ENCODE measurements around the gene ESPNL. TPM values are rescaled to one million over a fixed set of nuclear protein-coding genes. Genes with fewer than 3 reads are reported as not detected.

ESPNL gene, protein sequence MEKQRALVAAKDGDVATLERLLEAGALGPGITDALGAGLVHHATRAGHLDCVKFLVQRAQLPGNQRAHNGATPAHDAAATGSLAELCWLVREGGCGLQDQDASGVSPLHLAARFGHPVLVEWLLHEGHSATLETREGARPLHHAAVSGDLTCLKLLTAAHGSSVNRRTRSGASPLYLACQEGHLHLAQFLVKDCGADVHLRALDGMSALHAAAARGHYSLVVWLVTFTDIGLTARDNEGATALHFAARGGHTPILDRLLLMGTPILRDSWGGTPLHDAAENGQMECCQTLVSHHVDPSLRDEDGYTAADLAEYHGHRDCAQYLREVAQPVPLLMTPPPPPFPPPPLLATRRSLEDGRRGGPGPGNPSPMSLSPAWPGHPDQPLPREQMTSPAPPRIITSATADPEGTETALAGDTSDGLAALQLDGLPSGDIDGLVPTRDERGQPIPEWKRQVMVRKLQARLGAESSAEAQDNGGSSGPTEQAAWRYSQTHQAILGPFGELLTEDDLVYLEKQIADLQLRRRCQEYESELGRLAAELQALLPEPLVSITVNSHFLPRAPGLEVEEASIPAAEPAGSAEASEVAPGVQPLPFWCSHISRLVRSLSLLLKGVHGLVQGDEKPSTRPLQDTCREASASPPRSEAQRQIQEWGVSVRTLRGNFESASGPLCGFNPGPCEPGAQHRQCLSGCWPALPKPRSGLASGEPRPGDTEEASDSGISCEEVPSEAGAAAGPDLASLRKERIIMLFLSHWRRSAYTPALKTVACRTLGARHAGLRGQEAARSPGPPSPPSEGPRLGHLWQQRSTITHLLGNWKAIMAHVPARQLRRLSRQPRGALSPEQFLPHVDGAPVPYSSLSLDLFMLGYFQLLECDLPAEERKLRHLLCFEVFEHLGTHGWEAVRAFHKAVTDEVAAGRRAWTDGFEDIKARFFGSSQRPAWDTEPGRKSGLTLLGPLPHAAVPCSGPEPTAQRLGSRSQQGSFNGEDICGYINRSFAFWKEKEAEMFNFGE
- polyA plus RNA-seq (2013, experiment 1 of 2), result 0.19 TPM
- 0.32 TPM for polyA plus RNA-seq (2013, experiment 2 of 2)

DNA sequence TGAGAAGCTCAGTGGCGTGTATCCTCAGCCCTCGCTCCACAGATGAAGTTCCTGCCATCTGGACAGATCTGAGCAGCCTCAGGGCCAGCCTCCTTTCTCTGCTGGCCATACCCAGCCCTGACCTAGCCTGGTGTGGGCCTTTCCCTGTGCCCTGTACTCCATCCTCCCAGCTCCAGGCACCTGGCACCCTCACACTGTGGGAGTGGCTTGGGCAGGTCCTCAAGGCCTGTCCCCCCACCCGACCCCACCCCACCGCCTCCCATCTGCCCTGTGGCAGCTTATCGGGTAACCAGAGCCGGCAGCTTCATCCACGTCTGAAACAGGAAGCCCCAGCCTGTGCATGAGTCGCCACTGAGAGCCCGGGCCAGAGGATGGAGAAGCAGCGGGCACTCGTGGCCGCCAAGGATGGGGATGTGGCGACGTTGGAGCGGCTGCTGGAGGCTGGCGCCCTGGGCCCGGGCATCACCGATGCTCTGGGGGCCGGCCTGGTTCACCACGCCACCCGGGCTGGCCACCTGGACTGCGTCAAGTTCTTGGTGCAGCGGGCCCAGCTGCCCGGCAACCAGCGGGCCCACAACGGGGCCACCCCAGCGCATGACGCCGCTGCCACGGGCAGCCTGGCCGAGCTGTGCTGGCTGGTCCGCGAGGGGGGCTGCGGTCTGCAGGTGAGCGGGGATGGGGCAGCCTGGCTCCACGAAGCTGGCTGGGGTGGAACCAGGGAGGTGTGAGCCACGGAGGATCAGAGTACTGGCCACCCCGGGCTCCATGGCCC, at the start of gene ESPNL:
ESPNL (plus strand) TSS at position 292 of the 772 bp plus-strand sequence; CDS start at position 372, 80 bp downstream.
- H3K9me3 ChIP-seq (ENCODE audit: control insufficient read depth, low read length), result no peaks in the 10 kb centered on the region
- H3K36me3 ChIP-seq (ENCODE audit: control insufficient read depth in 1 of 2, insufficient read depth in 2 of 2, low read depth in 1 of 2, low read length in 2 of 2), result peaks cover 2 to 8% of the 10 kb centered on the region in 2 experiments
- peaks cover 6 to 11% of the 10 kb centered on the region in 2 experiments for H3K27me3 ChIP-seq (ENCODE audit: control insufficient read depth in 1 of 2, insufficient read depth in 1 of 2, low read length in 2 of 2)
- H3K4me1 ChIP-seq (ENCODE audit: control insufficient read depth, insufficient read depth, low read depth, low read length), result peaks cover 45% of the 10 kb centered on the region
- H3K14ac ChIP-seq (ENCODE audit: low read length in 2 of 2), result no peak within 1 kb of the TSS
- no peak for DNase-seq
- H2BK12ac ChIP-seq (ENCODE audit: low read length in 2 of 2), result no peak within 1 kb of the TSS
- no peak within 1 kb of the TSS for H3K27ac ChIP-seq (ENCODE audit: low read length, poor library complexity, severe bottlenecking)
- H2BK5ac ChIP-seq (ENCODE audit: low read depth, low read length, poor library complexity, severe bottlenecking), result no peak within 1 kb of the TSS
- no peaks in the 10 kb centered on the region for H3K79me1 ChIP-seq (replicated peaks; ENCODE audit: low read length, poor library complexity, severe bottlenecking)
- H3K4me2 ChIP-seq (ENCODE audit: low read length, poor library complexity, severe bottlenecking), result peak within 1 kb of the TSS; percentile 20
- H2BK120ac ChIP-seq (ENCODE audit: low read depth, low read length), result no peak within 1 kb of the TSS
- no peak within 1 kb of the TSS for H3K18ac ChIP-seq (ENCODE audit: low read depth in 1 of 2, low read length in 2 of 2)
- no peak within 1 kb of the TSS for H3K4me3 ChIP-seq (ENCODE audit: insufficient read depth in 1 of 2, low read depth in 1 of 2, low read length in 2 of 2)
- WGBS, result 86% methylated on average over 38 of the region's 38 CpGs
- no peak within 1 kb of the TSS for H3K4ac ChIP-seq (ENCODE audit: low read depth in 1 of 2, low read length in 2 of 2)
- no peak within 1 kb of the TSS for H4K8ac ChIP-seq (ENCODE audit: low read length)
- H3K9ac ChIP-seq (ENCODE audit: low read length), result no peak within 1 kb of the TSS
- H2BK15ac ChIP-seq (ENCODE audit: low read depth, poor library complexity, severe bottlenecking), result no peak within 1 kb of the TSS
- no peak within 1 kb of the TSS for H2AFZ ChIP-seq (ENCODE audit: low read depth, low read length)
- no peak within 1 kb of the TSS for H2AK5ac ChIP-seq (ENCODE audit: low read length, severe bottlenecking)
- H4K91ac ChIP-seq (ENCODE audit: low read length), result no peak within 1 kb of the TSS
- no peak within 1 kb of the TSS for H3K23ac ChIP-seq (ENCODE audit: low read length in 2 of 2)

GRCh38 chr2:238053191-238053776, 46.9 kb upstream of the ESPNL start:
- Histone ChIP-seq H3K36me3 (ENCODE audit: control insufficient read depth in 1 of 2, insufficient read depth in 2 of 2, low read depth in 1 of 2, low read length in 2 of 2) (no peaks in the 10 kb centered on the region), H2BK120ac (ENCODE audit: low read depth, low read length) (no peak overlapping the region), H3K4me2 (ENCODE audit: low read length, poor library complexity, severe bottlenecking) (no peak overlapping the region), H4K8ac (ENCODE audit: low read length) (no peak overlapping the region), H3K18ac (ENCODE audit: low read depth in 1 of 2, low read length in 2 of 2) (no peak overlapping the region), H3K27ac (ENCODE audit: low read length, poor library complexity, severe bottlenecking) (no peak overlapping the region), H3K4me1 (ENCODE audit: control insufficient read depth, insufficient read depth, low read depth, low read length) (no peaks in the 10 kb centered on the region), H2BK15ac (ENCODE audit: low read depth, poor library complexity, severe bottlenecking) (no peak overlapping the region), H2BK12ac (ENCODE audit: low read length in 2 of 2) (no peak overlapping the region), H3K79me1 (replicated peaks; ENCODE audit: low read length, poor library complexity, severe bottlenecking) (no peaks in the 10 kb centered on the region), H3K9me3 (ENCODE audit: control insufficient read depth, low read length) (no peaks in the 10 kb centered on the region), H3K4ac (ENCODE audit: low read depth in 1 of 2, low read length in 2 of 2) (no peak overlapping the region), H3K27me3 (ENCODE audit: control insufficient read depth in 1 of 2, insufficient read depth in 1 of 2, low read length in 2 of 2) (peaks cover 0 to 2% of the 10 kb centered on the region in 2 experiments), H3K4me3 (ENCODE audit: insufficient read depth in 1 of 2, low read depth in 1 of 2, low read length in 2 of 2) (no peak overlapping the region), H3K14ac (ENCODE audit: low read length in 2 of 2) (no peak overlapping the region), H2AK5ac (ENCODE audit: low read length, severe bottlenecking) (no peak overlapping the region), H2BK5ac (ENCODE audit: low read depth, low read length, poor library complexity, severe bottlenecking) (no peak overlapping the region), H3K23ac (ENCODE audit: low read length in 2 of 2) (no peak overlapping the region), H3K9ac (ENCODE audit: low read length) (no peak overlapping the region), H4K91ac (ENCODE audit: low read length) (no peak overlapping the region), H2AFZ (ENCODE audit: low read depth, low read length) (no peak overlapping the region)
- DNase-seq, result peak; percentile 15
- 93% methylated on average over 2 of the region's 2 CpGs for WGBS

- Histone ChIP-seq H3K9me3 (ENCODE audit: control insufficient read depth, low read length) (no peaks in the 10 kb centered on the region), H3K4me2 (ENCODE audit: low read length, poor library complexity, severe bottlenecking) (no peak overlapping the region), H3K9ac (ENCODE audit: low read length) (no peak overlapping the region), H3K4ac (ENCODE audit: low read depth in 1 of 2, low read length in 2 of 2) (no peak overlapping the region), H2AFZ (ENCODE audit: low read depth, low read length) (no peak overlapping the region), H2BK12ac (ENCODE audit: low read length in 2 of 2) (no peak overlapping the region), H3K4me3 (ENCODE audit: insufficient read depth in 1 of 2, low read depth in 1 of 2, low read length in 2 of 2) (no peak overlapping the region), H2BK120ac (ENCODE audit: low read depth, low read length) (no peak overlapping the region), H4K8ac (ENCODE audit: low read length) (no peak overlapping the region), H2AK5ac (ENCODE audit: low read length, severe bottlenecking) (no peak overlapping the region), H4K91ac (ENCODE audit: low read length) (no peak overlapping the region), H3K18ac (ENCODE audit: low read depth in 1 of 2, low read length in 2 of 2) (no peak overlapping the region), H3K27ac (ENCODE audit: low read length, poor library complexity, severe bottlenecking) (no peak overlapping the region), H3K4me1 (ENCODE audit: control insufficient read depth, insufficient read depth, low read depth, low read length) (no peaks in the 10 kb centered on the region), H3K23ac (ENCODE audit: low read length in 2 of 2) (no peak overlapping the region), H2BK15ac (ENCODE audit: low read depth, poor library complexity, severe bottlenecking) (no peak overlapping the region), H3K36me3 (ENCODE audit: control insufficient read depth in 1 of 2, insufficient read depth in 2 of 2, low read depth in 1 of 2, low read length in 2 of 2) (no peaks in the 10 kb centered on the region), H3K79me1 (replicated peaks; ENCODE audit: low read length, poor library complexity, severe bottlenecking) (peaks cover 5% of the 10 kb centered on the region), H3K27me3 (ENCODE audit: control insufficient read depth in 1 of 2, insufficient read depth in 1 of 2, low read length in 2 of 2) (peaks cover 0 to 2% of the 10 kb centered on the region in 2 experiments), H3K14ac (ENCODE audit: low read length in 2 of 2) (no peak overlapping the region), H2BK5ac (ENCODE audit: low read depth, low read length, poor library complexity, severe bottlenecking) (no peak overlapping the region)
- WGBS, result 92% methylated on average over 2 of the region's 3 CpGs
- no peak for DNase-seq
Measured at GRCh38 chr2:238055841-238056240, 44.3 kb upstream of the ESPNL start.
